H1 (cell line): Measurements from ENCODE around the gene NPNT. TPM values are rescaled to one million over a fixed set of nuclear protein-coding genes. Genes with fewer than 3 reads are reported as not detected.

Source experiments
- CTCF ChIA-PET: fragments of 300-600 bp; sonication (Branson Sonifier 250); formaldehyde crosslinking; loops from one replicate; lab custom pipeline; 2021; ENCODE audit not compliant: partially characterized antibody; lab: Charles Lee
- POLR2A ChIA-PET: fragments of 300-600 bp; sonication (Branson Sonifier 250); formaldehyde crosslinking; loops from one replicate; lab custom pipeline; 2021; ENCODE audit warnings: inconsistent platforms; ENCODE audit not compliant: partially characterized antibody; lab: Charles Lee
- DNase-seq, 2 experiments: peaks; one replicate each; pipeline versions ENCODE4 v3.0.0 to v3.0.0-alpha.2; 2010 to 2022; ENCODE audit warnings: low spot score in 2 of 2, low read depth in 1 of 2, mixed read lengths in 1 of 2
- FAIRE-seq: peaks from 2 replicates; lab custom pipeline; 2011; peaks lifted over from hg19 to GRCh38; lab: Jason Lieb, UNC
- H2AFZ ChIP-seq: 2 replicates; pipeline ENCODE4 v1.8.1; 2012; ENCODE audit warnings: low read length, inconsistent platforms
- H2AK5ac ChIP-seq: 2 replicates; pipeline ENCODE4 v1.6.1; 2013; ENCODE audit warnings: low read depth, low read length
- H2BK120ac ChIP-seq: replicated peaks from 2 replicates; pipeline ENCODE3; 2013; ENCODE audit warnings: low read depth, low read length, inconsistent platforms
- H2BK12ac ChIP-seq: 2 replicates; pipeline ENCODE4 v1.6.1; 2013; ENCODE audit warnings: low read depth, low read length
- H2BK15ac ChIP-seq: 2 replicates; pipeline ENCODE4 v1.6.1; 2013; ENCODE audit warnings: low read length
- H2BK20ac ChIP-seq: 2 replicates; pipeline ENCODE4 v1.6.1; 2013; ENCODE audit warnings: low read length
- H2BK5ac ChIP-seq: 2 replicates; pipeline ENCODE4 v1.6.1; 2013; ENCODE audit warnings: low read depth, low read length
- H3K14ac ChIP-seq: 2 replicates; pipeline ENCODE4 v1.6.1; 2013; ENCODE audit warnings: inconsistent platforms; ENCODE audit not compliant: insufficient read length
- H3K18ac ChIP-seq: 2 replicates; pipeline ENCODE4 v1.6.1; 2013; ENCODE audit warnings: low read length; ENCODE audit errors: extremely low read depth
- H3K23ac ChIP-seq: 2 replicates; pipeline ENCODE4 v1.6.1; 2013; ENCODE audit warnings: inconsistent platforms; ENCODE audit not compliant: insufficient read length
- H3K23me2 ChIP-seq: 2 replicates; pipeline ENCODE4 v1.6.1; 2013; ENCODE audit warnings: low read depth, low read length
- H3K27ac ChIP-seq: 2 replicates; pipeline ENCODE4 v1.6.1; 2011; ENCODE audit warnings: low read depth, low read length, inconsistent platforms
- H3K27me3 ChIP-seq, 4 experiments: replicated peaks in 1 of 4; 1 replicate in 1 of 4; 2 replicates in 3 of 4; pipeline versions ENCODE4 v1.6.1 to v1.8.1; 2011 to 2013; ENCODE audit warnings: low read length in 3 of 4, mild to moderate bottlenecking in 3 of 4, inconsistent platforms in 2 of 4, mixed read lengths in 2 of 4, moderate library complexity in 1 of 4; ENCODE audit not compliant: control insufficient read depth in 3 of 4, insufficient read depth in 3 of 4; ENCODE audit errors: extremely low read depth in 1 of 4
- H3K36me3 ChIP-seq, 4 experiments: 2 replicates each; pipeline versions ENCODE4 v1.6.1 to v1.8.1; 2011 to 2013; ENCODE audit warnings: mild to moderate bottlenecking in 4 of 4, low read length in 3 of 4, moderate library complexity in 2 of 4, control low read depth in 1 of 4, inconsistent platforms in 1 of 4; ENCODE audit not compliant: insufficient read depth in 4 of 4, control insufficient read depth in 2 of 4
- H3K4ac ChIP-seq: replicated peaks from 2 replicates; pipeline ENCODE3; 2013; ENCODE audit warnings: low read length, low read depth, mixed read lengths, inconsistent platforms; ENCODE audit not compliant: insufficient read length
- H3K4me1 ChIP-seq, 4 experiments: replicated peaks in 1 of 4; 1 replicate in 1 of 4; 2 replicates in 3 of 4; pipeline versions ENCODE4 v1.6.1 to v1.8.1; 2011 to 2013; ENCODE audit warnings: low read length in 3 of 4, inconsistent platforms in 2 of 4, mixed read lengths in 1 of 4; ENCODE audit not compliant: insufficient read depth in 4 of 4, control insufficient read depth in 3 of 4
- H3K4me2 ChIP-seq, 2 experiments: 2 replicates each; pipeline versions ENCODE4 v1.6.1 to v1.8.1; 2011 to 2013; ENCODE audit warnings: low read depth in 2 of 2, low read length in 2 of 2, control low read depth in 1 of 2, inconsistent platforms in 1 of 2, mild to moderate bottlenecking in 1 of 2; ENCODE audit not compliant: insufficient read depth in 1 of 2
- H3K4me3 ChIP-seq, 4 experiments: fragments of 200-600, 300-600 bp in 1 of 4; sonication (generic), shearing (Covaris generic), sonication (Bioruptor Twin) in 1 of 4; 2 replicates each; pipeline versions ENCODE4 v1.5.1 to v1.8.1; 2011 to 2016; ENCODE audit warnings: low read length in 4 of 4, low read depth in 3 of 4, control low read depth in 2 of 4, inconsistent platforms in 2 of 4, mild to moderate bottlenecking in 2 of 4, mixed read lengths in 1 of 4, moderate library complexity in 1 of 4; ENCODE audit not compliant: insufficient read depth in 2 of 4; ENCODE audit errors: extremely low read depth in 1 of 4
- H3K56ac ChIP-seq: replicated peaks from 2 replicates; pipeline ENCODE3; 2013; ENCODE audit warnings: low read depth, mild to moderate bottlenecking, mixed read lengths, low read length, inconsistent platforms; ENCODE audit not compliant: insufficient read length
- H3K79me1 ChIP-seq: 2 replicates; pipeline ENCODE4 v1.6.1; 2013; ENCODE audit warnings: low read depth, low read length, control low read depth
- H3K79me2 ChIP-seq, 2 experiments: 2 replicates each; pipeline versions ENCODE4 v1.6.1 to v1.8.1; 2012 to 2013; ENCODE audit warnings: low read length in 2 of 2, mild to moderate bottlenecking in 2 of 2, inconsistent platforms in 1 of 2; ENCODE audit not compliant: insufficient read depth in 2 of 2, control insufficient read depth in 1 of 2
- H3K9ac ChIP-seq, 4 experiments: replicated peaks in 1 of 4; 1 replicate in 1 of 4; 2 replicates in 3 of 4; pipeline versions ENCODE4 v1.6.1 to v1.8.1; 2011 to 2013; ENCODE audit warnings: low read depth in 3 of 4, low read length in 3 of 4, control low read depth in 2 of 4, mild to moderate bottlenecking in 2 of 4, moderate library complexity in 2 of 4, inconsistent platforms in 1 of 4; ENCODE audit errors: extremely low read depth in 1 of 4
- H3K9me3 ChIP-seq, 2 experiments: 2 replicates each; pipeline versions ENCODE4 v1.6.1 to v1.8.1; 2012 to 2013; ENCODE audit warnings: mild to moderate bottlenecking in 2 of 2, moderate library complexity in 2 of 2, control low read depth in 1 of 2, inconsistent platforms in 1 of 2, low read depth in 1 of 2, low read length in 1 of 2, mixed read lengths in 1 of 2; ENCODE audit not compliant: insufficient read depth in 2 of 2
- H4K20me1 ChIP-seq, 2 experiments: replicated peaks in 1 of 2; 2 replicates each; pipeline versions ENCODE3 to v1.8.1; 2011 to 2013; ENCODE audit warnings: inconsistent platforms in 2 of 2, low read length in 2 of 2, mild to moderate bottlenecking in 1 of 2; ENCODE audit not compliant: insufficient read depth in 2 of 2, control insufficient read depth in 1 of 2
- H4K5ac ChIP-seq: 2 replicates; pipeline ENCODE4 v1.6.1; 2013; ENCODE audit warnings: low read length, low read depth, mixed read lengths, inconsistent platforms; ENCODE audit not compliant: insufficient read length
- H4K8ac ChIP-seq: 2 replicates; pipeline ENCODE4 v1.8.0; 2013; ENCODE audit warnings: mild to moderate bottlenecking, moderate library complexity, low read length, inconsistent platforms; ENCODE audit not compliant: insufficient read depth; ENCODE audit errors: extremely low read depth
- H4K91ac ChIP-seq: replicated peaks from 2 replicates; pipeline ENCODE3; 2013; ENCODE audit warnings: low read length, mixed read lengths, inconsistent platforms; ENCODE audit not compliant: insufficient read length
- ATF3 ChIP-seq: IDR thresholded peaks from 2 replicates; pipeline ENCODE4 v1.6.1; 2011; ENCODE audit warnings: low read depth, mild to moderate bottlenecking, low read length; ENCODE audit not compliant: insufficient read depth
- CHD2 ChIP-seq: IDR thresholded peaks from 2 replicates; pipeline ENCODE4 v1.6.1; 2012; ENCODE audit warnings: low read length, improper control_type of control experiment
- EGR1 ChIP-seq: IDR thresholded peaks from 2 replicates; pipeline ENCODE4 v1.6.1; 2011; ENCODE audit warnings: low read depth, low read length, borderline replicate concordance
- GABPA ChIP-seq: IDR thresholded peaks from 2 replicates; pipeline ENCODE4 v1.6.1; 2011; ENCODE audit warnings: mild to moderate bottlenecking, low read length, moderate library complexity, borderline replicate concordance; ENCODE audit not compliant: insufficient read depth
- MAFK ChIP-seq: IDR thresholded peaks from 2 replicates; pipeline ENCODE4 v1.6.1; 2012; ENCODE audit warnings: low read depth, mild to moderate bottlenecking, improper control_type of control experiment, low read length
- MAX ChIP-seq: IDR thresholded peaks from 2 replicates; pipeline ENCODE4 v1.6.1; 2012; ENCODE audit warnings: inconsistent platforms
- PHF8 ChIP-seq: fragments of 200-600 bp; sonication (generic); conservative IDR thresholded peaks from 2 replicates; pipeline ENCODE4 v1.7.1; 2012; ENCODE audit warnings: low read depth, mild to moderate bottlenecking, inconsistent platforms, low read length, moderate library complexity
- TAF1 ChIP-seq: IDR thresholded peaks from 2 replicates; pipeline ENCODE4 v1.6.1; 2011; ENCODE audit warnings: mild to moderate bottlenecking, low read depth, low read length
- TEAD4 ChIP-seq: IDR thresholded peaks from 2 replicates; pipeline ENCODE4 v1.6.1; 2012; ENCODE audit warnings: low read depth, low read length, inconsistent platforms, mixed read lengths
- ZNF274 ChIP-seq: IDR thresholded peaks from 2 replicates; pipeline ENCODE4 v1.7.0; 2012; ENCODE audit warnings: low read length, borderline replicate concordance; ENCODE audit errors: extremely low read depth
- WGBS, 2 experiments: shearing (Covaris generic) in 1 of 2; methylation state at CpG; one replicate each; pipeline versions ENCODE4 v1.1.6 to v1.1.7; 2013 to 2015; ENCODE audit warnings: low lambda C conversion rate in 2 of 2, mixed read lengths in 2 of 2, inconsistent platforms in 1 of 2, low coverage in 1 of 2, missing lambda C conversion rate in 1 of 2; ENCODE audit not compliant: insufficient replicate concordance in 2 of 2, insufficient coverage in 1 of 2, insufficient read length in 1 of 2; ENCODE audit errors: extremely low coverage in 1 of 2, missing lambda C conversion rate in 1 of 2; 5-methylcytosine and 5-hydroxymethylcytosine counted together
- polyA plus RNA-seq, 7 experiments: library from polyadenylated mRNA; depleted of rRNA in 3 of 7; stranded (reverse) in 5 of 7; unstranded in 2 of 7; fragments of >200 nt in 5 of 7; fragments of 200-250 nt in 2 of 7; gene quantifications; 1 replicate in 5 of 7; 2 replicates in 1 of 7; 4 replicates in 1 of 7; pipeline versions ENCODE4 v1.2.1 to v1.2.3, GENCODE V29; 2011 to 2013; ENCODE audit warnings: missing spikeins in 2 of 7, mixed read lengths in 2 of 7
- total RNA-seq: library from RNA; stranded (reverse); fragmentation: NEBNext Ultra II Directional; extraction: Animal tissue kit (Norgen Biotek cat#: 25700); gene quantifications from 2 replicates; pipeline ENCODE4 v1.2.1, GENCODE V29; 2021

Gene NPNT
- total and polyA plus RNA-seq, 2 of the 8 experiments (the other 6 are each of a cell fraction or from before 2014, with no cell fraction given) = 0.24 to 0.97 TPM

- DNase-seq (no peak), FAIRE-seq (no peak)
- Histone ChIP-seq H2BK120ac (no peak overlapping the region), H2BK20ac (no peak overlapping the region), H3K79me1 (no peaks in the 10 kb centered on the region), H3K4me2 (no peak overlapping the region), H3K36me3 (no peaks in the 10 kb centered on the region), H4K91ac (no peak overlapping the region), H3K23ac (no peak overlapping the region), H3K23me2 (no peaks in the 10 kb centered on the region), H3K4me3 (no peak overlapping the region), H4K5ac (no peak overlapping the region), H3K9me3 (no peaks in the 10 kb centered on the region), H4K20me1 (no peaks in the 10 kb centered on the region), H3K27ac (no peak overlapping the region), H3K9ac (no peak overlapping the region), H3K18ac (no peak overlapping the region), H2BK5ac (no peak overlapping the region), H2AFZ (no peak overlapping the region), H2BK15ac (no peak overlapping the region), H3K79me2 (no peaks in the 10 kb centered on the region), H3K4me1 (peaks cover 0 to 7% (median 2%) of the 10 kb centered on the region in 4 experiments; a peak in 2 of 7 replicates), H2BK12ac (no peak overlapping the region), H2AK5ac (no peak overlapping the region), H3K4ac (no peak overlapping the region), H3K27me3 (no peaks in the 10 kb centered on the region), H3K14ac (no peak overlapping the region), H4K8ac (no peak overlapping the region), H3K56ac (no peak overlapping the region)
- POLR2A ChIA-PET = interaction anchor here (1.6 kb wide), 1 partner anchor 10 kb away, joined by 4 read pairs; no protein-coding TSS in a partner anchor
- TF ChIP-seq PHF8 (no peak), ATF3 (no peak), MAFK (no peak), CHD2 (no peak), TEAD4 (no peak), MAX (no peak), EGR1 (no peak), ZNF274 (no peak), GABPA (no peak), TAF1 (no peak)
- WGBS, 2 experiments = 63% methylated on average over 5 of the region's 5 CpGs; no CpG with 5 or more reads in 1 of the 2 experiments
- CTCF ChIA-PET = interaction anchor here (0.9 to 1.8 kb wide), 3 partner anchors 12 to 200 kb away, joined by 3 to 7 read pairs (median 3); no protein-coding TSS in a partner anchor
Observed at GRCh38 chr4:105994841-105995501, 99.7 kb downstream of the NPNT start.
